Measurements from ENCODE around the gene PXMP2. TPM values are rescaled to one million over a fixed set of nuclear protein-coding genes. Genes with fewer than 3 reads are reported as not detected.

The PXMP2 gene
- total and polyA plus RNA-seq, 9 donors: 12.4 to 45.0 (median 27.4) TPM

GRCh38 chr12:132673288-132674179, 13.9 kb upstream of the PXMP2 start:
- H3K27me3 ChIP-seq: no peaks in the 10 kb centered on the region
- no peaks in the 10 kb centered on the region for H3K9me3 ChIP-seq
- DNase-seq: no peak
- WGBS, 3 donors: 90 to 95% (median 92%) methylated on average over 27 of the region's 27 CpGs
- intact Hi-C loops (cut with DNase I): no loop called here
- TF ChIP-seq POLR2A (IDR thresholded peaks at IDR 0.05) (no peak), EP300 (IDR thresholded peaks at IDR 0.05) (no peak), CTCF (IDR thresholded peaks at IDR 0.05) (no peak)
- H3K27ac ChIP-seq: no peak overlapping the region
- no peaks in the 10 kb centered on the region for H3K36me3 ChIP-seq
- H3K4me1 ChIP-seq (ENCODE audit: insufficient read depth): no peaks in the 10 kb centered on the region
- H3K4me3 ChIP-seq: no peak overlapping the region

- no peaks in the 10 kb centered on the region for H3K36me3 ChIP-seq
Observed at GRCh38 chr12:132674561-132674960, 12.8 kb upstream of the PXMP2 start.

GRCh38 chr12:132675757-132676432, 11.5 kb upstream of the PXMP2 start:
- WGBS, 3 donors: 92 to 94% (median 94%) methylated on average over 14 of the region's 14 CpGs
- no peaks in the 10 kb centered on the region for H3K9me3 ChIP-seq
- DNase-seq: no peak
- no peak overlapping the region for H3K27ac ChIP-seq
- no peaks in the 10 kb centered on the region for H3K27me3 ChIP-seq
- no peak for TF ChIP-seq CTCF (IDR thresholded peaks at IDR 0.05)
- no peak for TF ChIP-seq POLR2A (IDR thresholded peaks at IDR 0.05)
- TF ChIP-seq EP300 (IDR thresholded peaks at IDR 0.05): no peak
- no peaks in the 10 kb centered on the region for H3K4me1 ChIP-seq (ENCODE audit: insufficient read depth)
- no peaks in the 10 kb centered on the region for H3K36me3 ChIP-seq
- intact Hi-C loops (cut with DNase I): no loop called here
- no peak overlapping the region for H3K4me3 ChIP-seq

More at GRCh38 chr12:132674561-132674960, 12.8 kb upstream of the PXMP2 start:
- H3K4me1 ChIP-seq (ENCODE audit: insufficient read depth): no peaks in the 10 kb centered on the region
- H3K27ac ChIP-seq: no peak overlapping the region
- intact Hi-C loops (cut with DNase I): no loop called here
- TF ChIP-seq CTCF (IDR thresholded peaks at IDR 0.05) (no peak), EP300 (IDR thresholded peaks at IDR 0.05) (no peak), POLR2A (IDR thresholded peaks at IDR 0.05) (no peak)
- WGBS, 3 donors: 95 to 98% (median 97%) methylated on average over 5 of the region's 5 CpGs
- H3K9me3 ChIP-seq: no peaks in the 10 kb centered on the region
- DNase-seq: no peak
- no peaks in the 10 kb centered on the region for H3K27me3 ChIP-seq
- no peak overlapping the region for H3K4me3 ChIP-seq

- no peak for TF ChIP-seq POLR2A (IDR thresholded peaks at IDR 0.05)
- no peak for TF ChIP-seq EP300 (IDR thresholded peaks at IDR 0.05)
- no peak for TF ChIP-seq CTCF (IDR thresholded peaks at IDR 0.05)
- Histone ChIP-seq H3K4me1 (ENCODE audit: insufficient read depth) (no peaks in the 10 kb centered on the region), H3K9me3 (no peaks in the 10 kb centered on the region), H3K27ac (no peak overlapping the region), H3K4me3 (no peak overlapping the region), H3K36me3 (no peaks in the 10 kb centered on the region), H3K27me3 (no peaks in the 10 kb centered on the region)
- WGBS, 3 donors: 93 to 95% (median 94%) methylated on average over 9 of the region's 9 CpGs
- no peak for DNase-seq
- intact Hi-C loops (cut with DNase I): no loop called here
Observed at GRCh38 chr12:132677492-132677891, 9.9 kb upstream of the PXMP2 start.
